Activated CD8-positive, alpha-beta memory T cell treated with anti-CD3 and anti-CD28 coated beads, Interleukin-2, amount 50 U/mL, for 1 hour (primary cell): ENCODE data around the gene ANKMY1.
"Not testable (repeated sequence)": the region's sequence is repeated elsewhere in the genome, so short reads cannot be mapped to it uniquely, and the experiment has no call there.

Experiments used
- DNase-seq: peaks from one replicate; pipeline ENCODE4 v3.0.0-alpha.2; 2020; ENCODE audit errors: extremely low read depth

The ANKMY1 gene

GRCh38 chr2:240555541-240556250, 2.1 kb downstream of the ANKMY1 start:
- DNase-seq = no peak

DNA sequence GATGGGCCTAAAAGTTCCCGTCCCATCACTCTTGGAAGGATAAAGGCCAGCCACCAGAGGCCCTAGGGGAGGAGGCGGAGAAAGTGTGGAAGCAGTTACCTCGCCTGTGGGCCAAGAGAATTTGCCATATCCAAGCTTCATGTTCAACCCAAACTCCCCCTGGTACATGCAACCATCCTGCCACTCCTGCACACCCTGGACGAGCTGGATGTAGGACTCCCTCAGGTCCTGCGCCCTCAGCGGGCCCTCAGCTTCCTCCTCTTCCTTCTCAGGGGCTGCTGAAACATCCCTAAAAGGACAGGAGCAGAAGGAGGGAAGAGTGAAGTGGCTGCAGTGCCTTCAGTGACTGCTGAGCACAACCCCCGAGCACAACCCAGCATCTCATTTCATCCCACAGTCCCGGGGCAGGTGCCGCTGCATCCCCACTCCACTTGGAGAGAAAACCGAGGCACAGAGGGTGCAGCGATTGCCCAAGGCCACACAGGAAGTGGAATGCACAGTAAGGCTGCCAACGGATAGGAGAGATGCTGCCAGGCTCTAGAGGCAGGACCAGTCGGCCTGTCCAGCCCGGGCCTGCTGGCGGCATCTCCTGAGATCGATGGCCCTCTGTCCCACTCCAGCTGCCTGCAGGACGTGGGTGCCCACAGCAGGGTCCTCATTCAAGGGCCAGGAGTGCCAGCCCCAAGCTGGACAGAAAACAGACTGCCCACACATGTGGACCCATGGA, 2.9 kb downstream of the ANKMY1 start:
- no peak for DNase-seq

GRCh38 chr2:240553956-240554480, 3.8 kb downstream of the ANKMY1 start:
- no peak for DNase-seq

GRCh38 chr2:240551811-240552210, 6.0 kb downstream of the ANKMY1 start:
- DNase-seq = no peak

GRCh38 chr2:240551288-240551687, 6.5 kb downstream of the ANKMY1 start:
- DNase-seq = no peak

DNA sequence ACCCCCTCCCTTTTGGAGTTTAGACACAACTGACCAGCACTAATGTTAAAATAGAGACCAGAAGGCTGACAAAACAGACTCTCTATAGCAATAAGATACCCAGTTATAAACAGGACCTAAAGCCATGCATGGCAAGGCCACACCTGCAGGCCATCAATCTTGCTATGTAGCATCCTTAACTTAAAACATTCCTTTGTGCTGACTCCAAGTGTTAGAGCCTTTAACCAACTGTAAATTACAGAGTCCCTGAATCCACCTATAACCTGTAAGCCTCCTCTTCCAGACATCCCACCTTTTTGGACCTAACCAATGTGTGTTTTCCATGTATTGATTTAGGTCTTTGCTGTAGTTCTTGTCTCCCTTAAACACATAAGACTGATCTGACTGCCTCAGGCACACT, 17.9 kb downstream of the ANKMY1 start:
- no peak for DNase-seq

- DNase-seq = not testable (repeated sequence)
These were observed 18.7 kb downstream of the ANKMY1 start for GRCh38 chr2:240539101-240539500.

DNA sequence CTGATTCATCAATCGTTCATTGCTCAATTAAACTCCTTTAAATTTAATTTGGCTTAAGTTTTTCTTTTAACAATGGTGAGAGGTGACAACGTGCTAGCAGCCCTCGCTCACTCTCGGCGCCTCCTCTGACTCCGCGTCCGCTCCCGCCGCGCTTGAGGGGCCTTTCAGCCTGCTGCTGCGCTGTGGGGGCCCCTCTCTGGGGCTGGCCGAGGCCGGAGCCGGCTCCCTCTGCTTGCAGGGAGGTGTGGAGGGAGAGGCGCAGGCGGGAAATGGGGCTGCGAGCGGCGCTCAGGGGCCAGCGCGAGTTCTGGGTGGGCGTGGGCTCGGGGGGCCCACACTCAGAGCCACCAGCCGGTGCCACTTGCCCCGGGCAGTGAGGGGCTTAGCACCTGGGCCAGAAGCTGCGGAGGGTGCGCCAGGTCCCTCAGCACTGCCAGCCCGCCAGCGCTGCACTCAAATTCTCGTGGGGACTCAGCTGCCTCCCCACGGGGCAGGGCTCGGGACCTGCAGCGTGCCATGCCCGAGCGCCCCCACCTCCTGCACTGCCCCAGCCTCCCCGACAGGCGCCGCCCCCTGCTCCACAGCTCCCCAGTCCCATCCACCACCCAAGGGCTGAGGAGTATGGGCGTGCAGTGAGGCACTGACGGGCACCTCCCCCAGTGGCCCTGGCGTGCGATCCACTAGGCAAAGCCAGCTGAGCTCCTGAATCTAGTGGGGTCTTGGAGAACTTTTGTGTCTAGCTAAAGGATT, 19.6 kb downstream of the ANKMY1 start:
- DNase-seq = no peak

DNA sequence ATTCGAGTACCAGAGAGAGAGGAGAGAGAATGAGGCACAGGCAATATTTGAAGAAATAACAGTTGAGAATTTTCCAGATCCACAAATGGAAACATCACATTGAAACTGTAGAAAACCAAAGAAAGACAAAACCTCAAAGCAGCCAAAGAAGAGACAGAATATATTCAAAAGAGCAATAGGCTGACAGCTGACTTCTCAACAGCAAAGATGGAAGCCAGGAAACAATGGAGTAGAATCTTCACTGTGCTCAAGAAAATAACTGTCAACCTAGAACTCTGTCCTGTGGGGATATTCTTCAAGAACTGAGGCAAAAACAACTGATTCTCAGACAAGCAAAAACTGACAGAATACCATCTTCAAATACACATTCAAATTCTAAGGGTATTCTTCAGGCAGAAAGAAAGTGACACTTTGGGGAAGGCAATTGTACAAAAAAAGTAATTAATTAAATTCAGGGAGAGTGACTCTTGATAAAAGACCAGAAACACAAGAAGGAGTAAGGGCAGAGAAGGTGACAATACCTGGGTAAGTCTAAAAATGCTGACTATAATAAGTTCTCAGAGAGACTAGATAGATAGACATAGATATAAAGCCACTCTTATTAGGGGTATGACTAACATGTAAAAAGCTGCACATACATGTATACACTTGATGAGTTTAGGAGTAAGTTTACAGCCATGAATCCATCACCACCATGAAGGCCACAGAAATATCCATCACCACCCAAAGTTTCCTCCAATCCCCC, 25.6 kb downstream of the ANKMY1 start:
- DNase-seq = no peak

DNA sequence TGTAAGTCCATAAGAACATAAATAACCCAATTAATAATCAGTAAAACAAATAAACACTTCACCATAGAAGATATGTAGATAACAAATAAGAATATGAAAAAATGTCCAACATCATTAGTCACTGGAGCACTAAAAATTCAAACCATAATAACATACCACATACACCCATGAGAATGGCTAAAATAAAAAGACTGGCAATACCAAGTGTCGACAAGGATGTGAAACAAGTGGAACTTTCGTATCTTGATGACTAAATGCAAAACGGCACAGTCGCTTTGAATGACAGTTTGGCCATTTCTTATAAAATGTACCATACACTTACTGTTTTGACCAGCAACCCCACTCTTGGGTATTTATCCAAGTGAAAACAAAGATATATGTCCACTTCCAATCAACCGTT, 26.8 kb downstream of the ANKMY1 start:
- DNase-seq = no peak

DNA sequence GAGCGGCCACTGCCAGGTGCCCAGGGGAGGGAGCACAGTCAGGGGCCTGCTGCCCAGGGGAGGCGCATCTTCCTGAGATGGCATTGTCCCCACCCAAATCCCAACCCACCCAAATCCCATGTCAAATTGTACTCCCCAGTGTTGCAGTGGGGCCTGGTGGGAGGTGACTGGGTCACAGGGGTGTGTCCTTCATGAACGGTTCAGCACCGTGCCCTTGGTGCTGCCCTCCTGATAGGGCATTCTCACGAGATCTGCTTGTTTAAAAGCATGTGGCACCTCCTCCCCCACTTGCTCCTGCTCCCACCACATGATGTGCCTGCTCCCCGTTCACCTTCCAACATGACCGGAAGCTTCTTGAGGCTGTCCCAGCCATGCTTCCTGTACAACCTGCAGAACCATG, 27.6 kb downstream of the ANKMY1 start:
- DNase-seq = no peak

- DNase-seq = no peak
These were observed 28.3 kb downstream of the ANKMY1 start for GRCh38 chr2:240529344-240529999.

DNA sequence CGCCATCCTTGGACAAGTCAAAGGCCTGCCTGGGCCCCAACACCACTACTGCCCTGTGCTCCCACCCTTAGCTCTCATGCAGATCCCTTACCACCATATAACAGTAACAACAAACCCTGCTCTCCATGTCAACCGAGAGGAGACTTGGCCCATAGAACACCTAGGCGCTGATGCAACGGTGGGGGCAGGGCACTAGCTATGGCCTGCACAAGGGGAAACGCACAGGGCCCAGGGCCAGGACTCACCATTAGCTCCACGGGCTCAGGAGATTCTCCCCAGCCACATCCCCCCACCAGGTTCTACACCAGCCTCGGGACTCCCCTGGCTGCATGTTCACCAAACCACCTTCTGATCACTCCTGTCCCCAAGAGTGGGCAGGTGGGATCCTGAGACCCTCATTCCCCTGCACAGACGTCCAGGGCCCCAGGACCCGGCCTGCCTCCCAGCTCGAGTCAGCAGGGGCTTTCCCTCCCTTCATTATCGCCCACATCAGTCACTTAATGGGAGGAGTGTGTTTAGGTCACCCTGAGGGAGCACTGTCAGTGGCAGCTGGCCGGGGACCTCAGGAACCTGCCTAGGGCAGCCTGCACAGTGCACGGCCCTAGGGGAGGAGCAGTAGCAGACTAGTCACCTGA, 29.3 kb downstream of the ANKMY1 start:
- DNase-seq = no peak

- no peak for DNase-seq
These were observed 30.5 kb downstream of the ANKMY1 start for GRCh38 chr2:240527153-240527750.

GRCh38 chr2:240526521-240526920, 31.3 kb downstream of the ANKMY1 start:
- no peak for DNase-seq

DNA sequence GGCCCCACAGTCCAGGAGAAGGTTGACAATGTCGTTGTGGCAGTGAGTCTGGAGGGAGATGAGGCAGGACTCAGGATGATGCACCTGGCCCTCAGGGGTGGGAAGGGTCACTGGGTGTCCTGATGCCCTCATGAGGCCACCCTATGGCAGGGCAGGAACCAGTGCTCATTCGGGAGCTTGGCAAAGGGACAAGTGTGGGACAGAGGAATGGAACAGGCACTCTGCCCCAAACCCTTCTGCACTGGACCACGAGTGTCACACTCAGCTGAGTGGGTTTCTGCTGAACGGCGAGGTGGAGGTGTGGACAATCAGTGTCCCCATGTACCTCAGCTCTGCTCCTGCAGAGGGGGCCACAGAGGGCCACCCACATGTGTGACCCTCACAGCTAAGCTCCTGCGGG, 32.0 kb downstream of the ANKMY1 start:
- DNase-seq = no peak

GRCh38 chr2:240524963-240525718, 32.6 kb downstream of the ANKMY1 start:
- no peak for DNase-seq

GRCh38 chr2:240523451-240524281, 34.1 kb downstream of the ANKMY1 start:
- no peak for DNase-seq

GRCh38 chr2:240522406-240522805, 35.4 kb downstream of the ANKMY1 start:
- no peak for DNase-seq
